CD4-positive, alpha-beta T cell (primary cell): ENCODE measurements around the gene HIRA. TPM values are rescaled to one million over a fixed set of nuclear protein-coding genes. Genes with fewer than 3 reads are reported as not detected.

ENCODE experiments used
- ATAC-seq: fragments of 200-7000 bp; cut with Tn5 transposase; one replicate; pipeline ENCODE4 v1.10.0; 2022; ENCODE audit warnings: mild to moderate bottlenecking; ENCODE audit not compliant: poor library complexity
- CTCF ChIA-PET: fragments of 350-600 bp; sonication (Branson Sonifier 250); formaldehyde crosslinking; loops from one replicate; lab custom pipeline; 2021; ENCODE audit warnings: antibody characterized with exemption, inconsistent platforms; lab: Charles Lee
- POLR2A ChIA-PET: fragments of 350-600 bp; sonication (Branson Sonifier 250); formaldehyde crosslinking; loops from one replicate; lab custom pipeline; 2021; ENCODE audit warnings: antibody characterized with exemption, inconsistent platforms; lab: Charles Lee
- DNase-seq, 14 experiments: peaks; one replicate each; pipeline ENCODE4 v3.0.0-alpha.2; 2013 to 2020; ENCODE audit warnings: mixed read lengths in 2 of 14
- H3K27ac ChIP-seq, 2 donors: one replicate each; pipeline versions ENCODE4 v1.5.1 to v1.7.0; 2013; ENCODE audit warnings: low read length in 2 of 2, low read depth in 1 of 2, mild to moderate bottlenecking in 1 of 2
- H3K27me3 ChIP-seq, 2 experiments: 1 replicate in 1 of 2; 2 replicates in 1 of 2; pipeline versions ENCODE4 v1.6.1 to v1.7.0; 2013; ENCODE audit warnings: low read length in 2 of 2, control low read depth in 1 of 2, mild to moderate bottlenecking in 1 of 2, moderate library complexity in 1 of 2; ENCODE audit not compliant: insufficient read depth in 2 of 2, control insufficient read depth in 1 of 2
- H3K36me3 ChIP-seq: one replicate; pipeline ENCODE4 v1.6.1; 2013; ENCODE audit warnings: low read length, control low read depth; ENCODE audit not compliant: insufficient read depth
- H3K4me1 ChIP-seq: one replicate; pipeline ENCODE4 v1.6.1; 2013; ENCODE audit warnings: low read length, control low read depth; ENCODE audit not compliant: insufficient read depth
- H3K4me3 ChIP-seq: one replicate; pipeline ENCODE4 v1.5.1; 2013; ENCODE audit warnings: mild to moderate bottlenecking, low read length, moderate library complexity
- H3K9me3 ChIP-seq, 2 experiments: 1 replicate in 1 of 2; 2 replicates in 1 of 2; pipeline versions ENCODE4 v1.6.1 to v1.7.0; 2013; ENCODE audit warnings: low read length in 2 of 2, mild to moderate bottlenecking in 2 of 2, control low read depth in 1 of 2, moderate library complexity in 1 of 2; ENCODE audit not compliant: control insufficient read depth in 1 of 2, insufficient read depth in 1 of 2
- H3K27ac Mint-ChIP-seq: one replicate; pipeline ENCODE4 v1.8.0; 2020; ENCODE audit warnings: mixed read lengths
- H3K27me3 Mint-ChIP-seq: one replicate; pipeline ENCODE4 v1.8.0; 2021; ENCODE audit warnings: mixed read lengths
- H3K36me3 Mint-ChIP-seq: one replicate; pipeline ENCODE4 v1.8.0; 2021; ENCODE audit warnings: low read depth, mixed read lengths
- H3K4me1 Mint-ChIP-seq: one replicate; pipeline ENCODE4 v1.8.0; 2021; ENCODE audit warnings: low read depth, mixed read lengths
- H3K4me3 Mint-ChIP-seq: one replicate; pipeline ENCODE4 v1.8.0; 2020; ENCODE audit warnings: mild to moderate bottlenecking, mixed read lengths
- H3K9me3 Mint-ChIP-seq: one replicate; pipeline ENCODE4 v1.8.0; 2020; ENCODE audit warnings: mixed read lengths
- intact Hi-C, 2 experiments: fragments of 100-400 bp; cut with DNase I in 1 of 2; cut with micrococcal nuclease in 1 of 2; formaldehyde crosslinking; loops; one replicate each; pipeline versions ENCODE4 v1.15.1 to v1.9.0; 2023 to 2025; cut with DNase I, micrococcal nuclease
- total RNA-seq, 174 experiments: library from RNA in 2 of 174; stranded (reverse) in 2 of 174; gene quantifications; one replicate each; pipeline ENCODE4 v1.2.3 and lab custom pipeline; 2021 to 2026
- TF ChIP-seq, protein P1 (sequence below): fragments of 200-600 bp; IDR thresholded peaks from one replicate; pipeline ENCODE4 v1.8.0; 2022; ENCODE audit warnings: antibody characterized with exemption, mild to moderate bottlenecking

The HIRA gene
- total RNA-seq, 2 experiments from 2014 or later, result 15.2 to 15.5 TPM

DNA sequence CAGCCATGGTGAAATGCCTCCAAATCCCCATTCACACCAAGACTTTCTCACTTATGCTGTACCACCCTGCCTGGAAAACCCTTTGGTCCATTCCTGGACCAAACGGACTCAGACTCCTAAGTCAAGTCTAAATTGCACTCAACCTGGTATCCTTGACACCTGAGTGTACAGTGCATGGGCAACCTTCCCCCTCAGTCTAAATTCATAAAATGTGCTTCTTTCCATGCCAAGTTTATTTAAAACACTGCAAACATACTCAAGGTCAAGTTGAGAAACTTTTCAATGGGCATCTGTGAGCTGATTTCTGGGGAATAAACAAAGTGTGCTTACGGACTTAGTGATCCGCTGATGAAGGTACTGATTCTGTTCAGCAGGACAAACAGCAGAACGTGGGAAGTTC is 26.4 kb downstream of the HIRA start:
- peaks cover 68% of the 10 kb centered on the region for H3K36me3 ChIP-seq
- ATAC-seq (no peak), DNase-seq (no peak)
- no peaks in the 10 kb centered on the region for H3K27me3 ChIP-seq
- Mint-ChIP-seq H3K27ac (no peak overlapping the region), H3K4me1 (no peaks in the 10 kb centered on the region), H3K27me3 (no peaks in the 10 kb centered on the region), H3K4me3 (no peak overlapping the region), H3K9me3 (no peaks in the 10 kb centered on the region), H3K36me3 (peaks cover 81% of the 10 kb centered on the region)
- TF ChIP-seq, protein P1, sequence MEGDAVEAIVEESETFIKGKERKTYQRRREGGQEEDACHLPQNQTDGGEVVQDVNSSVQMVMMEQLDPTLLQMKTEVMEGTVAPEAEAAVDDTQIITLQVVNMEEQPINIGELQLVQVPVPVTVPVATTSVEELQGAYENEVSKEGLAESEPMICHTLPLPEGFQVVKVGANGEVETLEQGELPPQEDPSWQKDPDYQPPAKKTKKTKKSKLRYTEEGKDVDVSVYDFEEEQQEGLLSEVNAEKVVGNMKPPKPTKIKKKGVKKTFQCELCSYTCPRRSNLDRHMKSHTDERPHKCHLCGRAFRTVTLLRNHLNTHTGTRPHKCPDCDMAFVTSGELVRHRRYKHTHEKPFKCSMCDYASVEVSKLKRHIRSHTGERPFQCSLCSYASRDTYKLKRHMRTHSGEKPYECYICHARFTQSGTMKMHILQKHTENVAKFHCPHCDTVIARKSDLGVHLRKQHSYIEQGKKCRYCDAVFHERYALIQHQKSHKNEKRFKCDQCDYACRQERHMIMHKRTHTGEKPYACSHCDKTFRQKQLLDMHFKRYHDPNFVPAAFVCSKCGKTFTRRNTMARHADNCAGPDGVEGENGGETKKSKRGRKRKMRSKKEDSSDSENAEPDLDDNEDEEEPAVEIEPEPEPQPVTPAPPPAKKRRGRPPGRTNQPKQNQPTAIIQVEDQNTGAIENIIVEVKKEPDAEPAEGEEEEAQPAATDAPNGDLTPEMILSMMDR, result no peak
- no peak overlapping the region for H3K27ac ChIP-seq
- ChIA-PET POLR2A (no interaction called here), CTCF (interaction anchor here (1.1 kb wide), 1 partner anchor 11 kb away, joined by 3 read pairs; no protein-coding TSS in a partner anchor)
- H3K9me3 ChIP-seq, result no peaks in the 10 kb centered on the region
- H3K4me3 ChIP-seq, result no peak overlapping the region
- intact Hi-C loops, result loop anchor here in 1 of 2 experiments (10.0 kb wide), 1 partner anchor 220 kb away; no protein-coding TSS in a partner anchor
- H3K4me1 ChIP-seq, result no peaks in the 10 kb centered on the region

DNA sequence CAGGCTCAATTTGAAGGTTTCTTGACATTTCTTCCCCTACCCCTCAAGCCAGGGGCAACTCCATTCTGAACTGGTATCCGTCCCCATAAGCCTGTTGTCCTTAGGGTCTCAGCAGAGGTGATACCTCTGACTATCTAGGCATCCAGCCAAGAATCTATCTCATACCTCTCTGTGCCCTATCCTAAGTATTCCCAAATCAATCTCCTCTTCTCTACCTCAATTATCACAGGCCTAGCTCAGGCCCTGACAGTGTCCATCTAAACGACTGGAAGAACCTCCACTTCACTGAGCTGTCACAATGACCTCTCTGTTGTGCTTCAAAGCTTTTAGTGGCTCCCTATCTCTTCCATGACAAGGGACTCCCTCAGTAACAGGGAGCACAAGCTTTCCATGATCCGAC is 26.9 kb downstream of the HIRA start:
- Histone ChIP-seq H3K4me3 (no peak overlapping the region), H3K9me3 (no peaks in the 10 kb centered on the region)
- CTCF ChIA-PET, result interaction anchor here (1.1 kb wide), 1 partner anchor 10 kb away, joined by 3 read pairs; no protein-coding TSS in a partner anchor

DNA sequence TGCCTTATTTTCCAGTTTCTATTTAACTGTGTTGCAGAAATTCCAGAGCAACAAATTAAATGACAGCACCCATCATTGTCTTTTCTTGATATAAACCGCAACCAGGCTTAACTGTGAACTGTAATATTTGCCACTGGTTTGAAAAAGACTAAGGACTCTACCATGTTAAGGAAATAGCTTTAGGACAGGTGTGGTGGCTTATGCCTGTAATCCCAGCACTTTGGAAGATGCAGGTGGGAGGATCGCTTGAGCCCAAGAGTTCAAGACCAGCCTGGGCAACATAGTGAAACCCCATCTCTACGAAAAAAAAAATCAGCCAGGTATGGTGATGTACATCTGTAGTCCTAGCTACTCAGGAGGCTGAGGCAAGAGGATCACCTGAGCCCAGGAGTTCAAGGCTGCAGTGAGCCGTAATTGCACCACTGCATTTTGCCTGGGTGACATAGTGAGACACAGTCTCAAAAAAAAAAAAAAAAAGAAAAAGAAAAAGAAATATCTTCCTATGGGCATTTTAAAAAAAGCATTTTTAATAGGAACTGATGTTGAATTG is 28.8 kb downstream of the HIRA start:
- intact Hi-C loops, result loop anchor here in 1 of 2 experiments (10.0 kb wide), 1 partner anchor 222 kb away; no protein-coding TSS in a partner anchor
- H3K36me3 ChIP-seq, result peaks cover 59% of the 10 kb centered on the region
- peaks cover 84% of the 10 kb centered on the region for H3K36me3 Mint-ChIP-seq

More for the DNA sequence above, 26.9 kb downstream of the HIRA start:
- Mint-ChIP-seq H3K27ac (no peak overlapping the region), H3K27me3 (no peaks in the 10 kb centered on the region), H3K4me1 (no peaks in the 10 kb centered on the region), H3K9me3 (no peaks in the 10 kb centered on the region), H3K36me3 (peaks cover 81% of the 10 kb centered on the region), H3K4me3 (no peak overlapping the region)
- Histone ChIP-seq H3K27me3 (no peaks in the 10 kb centered on the region), H3K4me1 (no peaks in the 10 kb centered on the region), H3K36me3 (peaks cover 64% of the 10 kb centered on the region), H3K27ac (no peak overlapping the region)
- TF ChIP-seq, protein P1, result no peak
- ATAC-seq (no peak), DNase-seq (no peak)
- POLR2A ChIA-PET, result no interaction called here
- intact Hi-C loops, result loop anchor here in 1 of 2 experiments (10.0 kb wide), 1 partner anchor 220 kb away; no protein-coding TSS in a partner anchor

More for the DNA sequence above, 28.8 kb downstream of the HIRA start:
- H3K9me3 ChIP-seq, result no peaks in the 10 kb centered on the region
- no peaks in the 10 kb centered on the region for H3K27me3 ChIP-seq
- ChIA-PET CTCF (no interaction called here), POLR2A (no interaction called here)
- no peaks in the 10 kb centered on the region for H3K27me3 Mint-ChIP-seq
- no peak overlapping the region for H3K27ac Mint-ChIP-seq
- H3K4me1 Mint-ChIP-seq, result no peaks in the 10 kb centered on the region
- no peak for DNase-seq
- no peak for ATAC-seq
- H3K27ac ChIP-seq, result no peak overlapping the region
- no peaks in the 10 kb centered on the region for H3K4me1 ChIP-seq
- no peak overlapping the region for H3K4me3 Mint-ChIP-seq
- TF ChIP-seq, protein P1, result no peak
- no peak overlapping the region for H3K4me3 ChIP-seq
- no peaks in the 10 kb centered on the region for H3K9me3 Mint-ChIP-seq
